K562 (cell line): ENCODE results near the gene CHPF. TPM values are rescaled to one million over a fixed set of nuclear protein-coding genes. Genes with fewer than 3 reads are reported as not detected.

Source experiments
- C11orf30 ChIP-seq: fragments of 450-650 bp; IDR thresholded peaks from 2 replicates; pipeline ENCODE4 v1.6.1; 2016; ENCODE audit warnings: low read depth, mild to moderate bottlenecking
- MBD1 ChIP-seq: fragments of 250-450 bp; sonication (Bioruptor Pico); IDR thresholded peaks from 2 replicates; pipeline ENCODE4 v1.8.0; 2022; ENCODE audit warnings: inconsistent platforms
- NR1H2 ChIP-seq: sonication (generic); formaldehyde crosslinking; IDR thresholded peaks from 2 replicates; pipeline ENCODE4 v1.4.0; 2020; ENCODE audit warnings: mild to moderate bottlenecking, missing genetic modification reagents
- SFPQ ChIP-seq: fragments of 200-400 bp; formaldehyde crosslinking; IDR thresholded peaks from 2 replicates; pipeline ENCODE4 v1.6.1; 2017; ENCODE audit warnings: mild to moderate bottlenecking, low read depth, low read length, moderate library complexity
- SMAD2 ChIP-seq: fragments of 150-350 bp; IDR thresholded peaks from 2 replicates; pipeline ENCODE4 v1.6.1; 2014; ENCODE audit warnings: low read depth, mild to moderate bottlenecking, low read length
- SRSF9 ChIP-seq: fragments of 200-400 bp; formaldehyde crosslinking; IDR thresholded peaks from 2 replicates; pipeline ENCODE4 v1.6.1; 2017; ENCODE audit warnings: low read depth, low read length, borderline replicate concordance
- polyA plus RNA-seq, 8 experiments: library from polyadenylated mRNA; depleted of rRNA in 4 of 8; stranded (reverse) in 5 of 8; unstranded in 3 of 8; fragments of >200 nt; fragmentation: Nextera tagmentation in 2 of 8; fragmentation: Illumina TruSeq in 1 of 8; extraction: Ambion mirVana in 2 of 8; extraction: Trizol in 1 of 8; gene quantifications; 2 replicates each; pipeline versions ENCODE4 v1.2.1 to v1.2.3, GENCODE V29; 2011 to 2014; ENCODE audit warnings: inconsistent platforms in 1 of 8, missing spikeins in 1 of 8
- total RNA-seq, 7 experiments: library from RNA; depleted of rRNA in 6 of 7; stranded (reverse); fragments of >200 nt in 6 of 7; fragmentation: Illumina TruSeq in 2 of 7; extraction: Trizol in 2 of 7; gene quantifications; 2 replicates each; pipeline versions ENCODE4 v1.2.1 to v1.2.3, GENCODE V29; 2011 to 2021; ENCODE audit warnings: low replicate concordance in 1 of 7
- TF ChIP-seq, protein P1 (sequence below): fragments of 450-650 bp; IDR thresholded peaks from 2 replicates; pipeline ENCODE4 v1.6.1; 2014; ENCODE audit warnings: low read depth, mild to moderate bottlenecking, moderate library complexity, borderline replicate concordance
- TF ChIP-seq, protein P2 (sequence below), 2 experiments: fragments of 250-450 bp in 1 of 2; fragments of 450-650 bp in 1 of 2; sonication (Bioruptor Pico) in 1 of 2; IDR thresholded peaks; 2 replicates each; pipeline versions ENCODE4 v1.6.1 to v1.8.0; 2016 to 2021; ENCODE audit warnings: mild to moderate bottlenecking in 2 of 2, moderate library complexity in 2 of 2, missing compliant biosample characterization in 1 of 2, missing genetic modification characterization in 1 of 2
- TF ChIP-seq, protein P3 (sequence below): fragments of 150-350 bp; conservative IDR thresholded peaks from 2 replicates; pipeline ENCODE4 v1.6.1; 2014; ENCODE audit warnings: low read length
- TF ChIP-seq, protein P4 (sequence below), 2 experiments: fragments of 150-350 bp in 1 of 2; IDR thresholded peaks; 2 replicates each; pipeline ENCODE4 v1.6.1; 2012 to 2016; ENCODE audit warnings: low read depth in 2 of 2, low read length in 2 of 2, mild to moderate bottlenecking in 1 of 2, moderate library complexity in 1 of 2
- TF ChIP-seq, protein P5 (sequence below): fragments of 450-650 bp; IDR thresholded peaks from 2 replicates; pipeline ENCODE4 v1.6.1; 2016; ENCODE audit warnings: antibody characterized with exemption

Gene CHPF
- total and polyA plus RNA-seq, 9 of the 15 experiments (the other 6 are each of a cell fraction or from before 2014, with no cell fraction given): 0.15 to 57.2 (median 7.9) TPM

- TF ChIP-seq SFPQ: no peak
- TF ChIP-seq, protein P1, sequence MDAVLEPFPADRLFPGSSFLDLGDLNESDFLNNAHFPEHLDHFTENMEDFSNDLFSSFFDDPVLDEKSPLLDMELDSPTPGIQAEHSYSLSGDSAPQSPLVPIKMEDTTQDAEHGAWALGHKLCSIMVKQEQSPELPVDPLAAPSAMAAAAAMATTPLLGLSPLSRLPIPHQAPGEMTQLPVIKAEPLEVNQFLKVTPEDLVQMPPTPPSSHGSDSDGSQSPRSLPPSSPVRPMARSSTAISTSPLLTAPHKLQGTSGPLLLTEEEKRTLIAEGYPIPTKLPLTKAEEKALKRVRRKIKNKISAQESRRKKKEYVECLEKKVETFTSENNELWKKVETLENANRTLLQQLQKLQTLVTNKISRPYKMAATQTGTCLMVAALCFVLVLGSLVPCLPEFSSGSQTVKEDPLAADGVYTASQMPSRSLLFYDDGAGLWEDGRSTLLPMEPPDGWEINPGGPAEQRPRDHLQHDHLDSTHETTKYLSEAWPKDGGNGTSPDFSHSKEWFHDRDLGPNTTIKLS: peak; percentile 75; the same call in 1 of the 2 replicates
- no peak for TF ChIP-seq SMAD2
- TF ChIP-seq, protein P2, sequence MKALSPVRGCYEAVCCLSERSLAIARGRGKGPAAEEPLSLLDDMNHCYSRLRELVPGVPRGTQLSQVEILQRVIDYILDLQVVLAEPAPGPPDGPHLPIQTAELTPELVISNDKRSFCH (CRISPR knock-in tag; IDR thresholded peaks at IDR 0.05): no peak
- TF ChIP-seq, protein P2 (tag; IDR thresholded peaks at IDR 0.05): peak; percentile 85; the same call in 1 of the 2 replicates
- no peak for TF ChIP-seq MBD1 (CRISPR knock-in tag)
- TF ChIP-seq C11orf30: peak; percentile 61
- TF ChIP-seq, protein P3, sequence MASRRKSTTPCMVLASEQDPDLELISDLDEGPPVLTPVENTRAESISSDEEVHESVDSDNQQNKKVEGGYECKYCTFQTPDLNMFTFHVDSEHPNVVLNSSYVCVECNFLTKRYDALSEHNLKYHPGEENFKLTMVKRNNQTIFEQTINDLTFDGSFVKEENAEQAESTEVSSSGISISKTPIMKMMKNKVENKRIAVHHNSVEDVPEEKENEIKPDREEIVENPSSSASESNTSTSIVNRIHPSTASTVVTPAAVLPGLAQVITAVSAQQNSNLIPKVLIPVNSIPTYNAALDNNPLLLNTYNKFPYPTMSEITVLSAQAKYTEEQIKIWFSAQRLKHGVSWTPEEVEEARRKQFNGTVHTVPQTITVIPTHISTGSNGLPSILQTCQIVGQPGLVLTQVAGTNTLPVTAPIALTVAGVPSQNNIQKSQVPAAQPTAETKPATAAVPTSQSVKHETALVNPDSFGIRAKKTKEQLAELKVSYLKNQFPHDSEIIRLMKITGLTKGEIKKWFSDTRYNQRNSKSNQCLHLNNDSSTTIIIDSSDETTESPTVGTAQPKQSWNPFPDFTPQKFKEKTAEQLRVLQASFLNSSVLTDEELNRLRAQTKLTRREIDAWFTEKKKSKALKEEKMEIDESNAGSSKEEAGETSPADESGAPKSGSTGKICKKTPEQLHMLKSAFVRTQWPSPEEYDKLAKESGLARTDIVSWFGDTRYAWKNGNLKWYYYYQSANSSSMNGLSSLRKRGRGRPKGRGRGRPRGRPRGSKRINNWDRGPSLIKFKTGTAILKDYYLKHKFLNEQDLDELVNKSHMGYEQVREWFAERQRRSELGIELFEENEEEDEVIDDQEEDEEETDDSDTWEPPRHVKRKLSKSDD: no peak
- TF ChIP-seq, protein P4, sequence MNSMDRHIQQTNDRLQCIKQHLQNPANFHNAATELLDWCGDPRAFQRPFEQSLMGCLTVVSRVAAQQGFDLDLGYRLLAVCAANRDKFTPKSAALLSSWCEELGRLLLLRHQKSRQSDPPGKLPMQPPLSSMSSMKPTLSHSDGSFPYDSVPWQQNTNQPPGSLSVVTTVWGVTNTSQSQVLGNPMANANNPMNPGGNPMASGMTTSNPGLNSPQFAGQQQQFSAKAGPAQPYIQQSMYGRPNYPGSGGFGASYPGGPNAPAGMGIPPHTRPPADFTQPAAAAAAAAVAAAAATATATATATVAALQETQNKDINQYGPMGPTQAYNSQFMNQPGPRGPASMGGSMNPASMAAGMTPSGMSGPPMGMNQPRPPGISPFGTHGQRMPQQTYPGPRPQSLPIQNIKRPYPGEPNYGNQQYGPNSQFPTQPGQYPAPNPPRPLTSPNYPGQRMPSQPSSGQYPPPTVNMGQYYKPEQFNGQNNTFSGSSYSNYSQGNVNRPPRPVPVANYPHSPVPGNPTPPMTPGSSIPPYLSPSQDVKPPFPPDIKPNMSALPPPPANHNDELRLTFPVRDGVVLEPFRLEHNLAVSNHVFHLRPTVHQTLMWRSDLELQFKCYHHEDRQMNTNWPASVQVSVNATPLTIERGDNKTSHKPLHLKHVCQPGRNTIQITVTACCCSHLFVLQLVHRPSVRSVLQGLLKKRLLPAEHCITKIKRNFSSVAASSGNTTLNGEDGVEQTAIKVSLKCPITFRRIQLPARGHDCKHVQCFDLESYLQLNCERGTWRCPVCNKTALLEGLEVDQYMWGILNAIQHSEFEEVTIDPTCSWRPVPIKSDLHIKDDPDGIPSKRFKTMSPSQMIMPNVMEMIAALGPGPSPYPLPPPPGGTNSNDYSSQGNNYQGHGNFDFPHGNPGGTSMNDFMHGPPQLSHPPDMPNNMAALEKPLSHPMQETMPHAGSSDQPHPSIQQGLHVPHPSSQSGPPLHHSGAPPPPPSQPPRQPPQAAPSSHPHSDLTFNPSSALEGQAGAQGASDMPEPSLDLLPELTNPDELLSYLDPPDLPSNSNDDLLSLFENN (IDR thresholded peaks at IDR 0.05; ENCODE audit: low read depth in 2 of 2, low read length in 2 of 2): no peak
- TF ChIP-seq SRSF9: no peak
- TF ChIP-seq, protein P5, sequence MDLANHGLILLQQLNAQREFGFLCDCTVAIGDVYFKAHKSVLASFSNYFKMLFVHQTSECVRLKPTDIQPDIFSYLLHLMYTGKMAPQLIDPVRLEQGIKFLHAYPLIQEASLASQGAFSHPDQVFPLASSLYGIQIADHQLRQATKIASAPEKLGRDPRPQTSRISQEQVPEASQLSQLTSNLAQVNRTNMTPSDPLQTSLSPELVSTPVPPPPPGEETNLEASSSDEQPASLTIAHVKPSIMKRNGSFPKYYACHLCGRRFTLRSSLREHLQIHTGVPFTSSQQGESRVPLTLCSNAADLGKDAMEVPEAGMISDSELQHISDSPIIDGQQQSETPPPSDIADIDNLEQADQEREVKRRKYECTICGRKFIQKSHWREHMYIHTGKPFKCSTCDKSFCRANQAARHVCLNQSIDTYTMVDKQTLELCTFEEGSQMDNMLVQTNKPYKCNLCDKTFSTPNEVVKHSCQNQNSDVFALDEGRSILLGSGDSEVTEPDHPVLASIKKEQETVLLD: peak; percentile 23; the same call in 1 of the 2 replicates
- no peak for TF ChIP-seq NR1H2 (CRISPR knock-in tag)
Observed at GRCh38 chr2:219541611-219542180, 1.9 kb downstream of the CHPF start (continued).
